GM23338 (cell line): Measurements from ENCODE around the gene RYR2. TPM values are rescaled to one million over a fixed set of nuclear protein-coding genes. Genes with fewer than 3 reads are reported as not detected.
A peak's percentile ranks its signal among the peaks of the same experiment; 100 is the strongest.

ENCODE experiments used
- ATAC-seq: fragments of 200-7000 bp; cut with Tn5 transposase; 3 replicates; pipeline ENCODE4 v1.9.1; 2020
- DNase-seq: peaks from one replicate; pipeline ENCODE4 v3.0.0-alpha.2; 2015; ENCODE audit warnings: low spot score
- H2AFZ ChIP-seq: fragments of 200-600 bp; sonication (generic); 2 replicates; pipeline ENCODE4 v1.8.0; 2016; ENCODE audit warnings: antibody characterized with exemption, mild to moderate bottlenecking, moderate library complexity
- H3F3A ChIP-seq: fragments of 200-600 bp; sonication (generic); replicated peaks from 2 replicates; pipeline ENCODE4 v1.8.0; 2017; ENCODE audit warnings: antibody characterized with exemption, mixed run types, low read depth
- H3K27ac ChIP-seq: fragments of 200-600 bp; sonication (generic); 2 replicates; pipeline ENCODE4 v1.6.1; 2016; ENCODE audit warnings: low read depth
- H3K27me3 ChIP-seq: fragments of 200-600 bp; sonication (generic); 2 replicates; pipeline ENCODE4 v1.8.0; 2016; ENCODE audit warnings: mild to moderate bottlenecking, mixed run types, moderate library complexity; ENCODE audit not compliant: insufficient read depth
- H3K36me3 ChIP-seq: fragments of 200-600 bp; sonication (generic); 2 replicates; pipeline ENCODE4 v1.8.0; 2016; ENCODE audit warnings: mild to moderate bottlenecking; ENCODE audit not compliant: insufficient read depth
- H3K4me1 ChIP-seq: fragments of 200-600 bp; sonication (generic); 2 replicates; pipeline ENCODE4 v1.8.0; 2016; ENCODE audit warnings: mild to moderate bottlenecking, moderate library complexity; ENCODE audit not compliant: insufficient read depth
- H3K4me2 ChIP-seq: fragments of 200-600 bp; sonication (generic); 2 replicates; pipeline ENCODE4 v1.7.1; 2017; ENCODE audit warnings: mixed run types
- H3K4me3 ChIP-seq: fragments of 200-600 bp; sonication (generic); 2 replicates; pipeline ENCODE4 v1.6.1; 2016; ENCODE audit warnings: mixed run types
- H3K79me2 ChIP-seq: fragments of 200-600 bp; sonication (generic); replicated peaks from 2 replicates; pipeline ENCODE4 v1.8.0; 2017; ENCODE audit warnings: mild to moderate bottlenecking; ENCODE audit not compliant: insufficient read depth
- H3K9me2 ChIP-seq: fragments of 200-600 bp; sonication (generic); 2 replicates; pipeline ENCODE4 v1.8.0; 2017; ENCODE audit not compliant: insufficient read depth
- H4K20me1 ChIP-seq: fragments of 200-600 bp; sonication (generic); replicated peaks from 2 replicates; pipeline ENCODE4 v1.8.0; 2017; ENCODE audit warnings: mild to moderate bottlenecking; ENCODE audit not compliant: insufficient read depth
- H3K27ac Mint-ChIP-seq: 2 replicates; pipeline ENCODE4 v1.8.0; 2020; ENCODE audit warnings: inconsistent platforms, mild to moderate bottlenecking, moderate library complexity, mixed read lengths
- H3K27me3 Mint-ChIP-seq: 3 replicates; pipeline ENCODE4 v1.8.0; 2022; ENCODE audit warnings: low read depth, mild to moderate bottlenecking, moderate library complexity, mixed read lengths, inconsistent platforms; ENCODE audit not compliant: insufficient read depth, poor library complexity
- H3K36me3 Mint-ChIP-seq: 3 replicates; pipeline ENCODE4 v1.8.0; 2021; ENCODE audit warnings: low read depth, mild to moderate bottlenecking, inconsistent platforms, moderate library complexity, mixed read lengths
- H3K4me1 Mint-ChIP-seq: 3 replicates; pipeline ENCODE4 v1.8.0; 2020; ENCODE audit warnings: mild to moderate bottlenecking, inconsistent platforms, mixed read lengths
- H3K4me3 Mint-ChIP-seq: 3 replicates; pipeline ENCODE4 v1.8.0; 2021; ENCODE audit warnings: moderate library complexity, mild to moderate bottlenecking, inconsistent platforms, mixed read lengths
- H3K9me3 Mint-ChIP-seq: 3 replicates; pipeline ENCODE4 v1.8.0; 2020; ENCODE audit warnings: moderate library complexity, mild to moderate bottlenecking, inconsistent platforms, mixed read lengths
- EZH2phosphoT487 ChIP-seq: fragments of 200-600 bp; sonication (generic); IDR thresholded peaks from one replicate; pipeline ENCODE4 v1.8.1; 2018; ENCODE audit warnings: antibody characterized with exemption; ENCODE audit not compliant: unreplicated experiment
- JUNB ChIP-seq: IDR thresholded peaks from one replicate; pipeline ENCODE4 v1.6.1; 2016; ENCODE audit warnings: antibody characterized with exemption; ENCODE audit not compliant: unreplicated experiment
- REST ChIP-seq: IDR thresholded peaks from one replicate; pipeline ENCODE4 v1.6.1; 2018; ENCODE audit warnings: antibody characterized with exemption; ENCODE audit not compliant: unreplicated experiment
- STAT1 ChIP-seq: IDR thresholded peaks from one replicate; pipeline ENCODE4 v1.6.1; 2016; ENCODE audit warnings: antibody characterized with exemption; ENCODE audit not compliant: unreplicated experiment
- ZNF114 ChIP-seq: fragments of 250-450 bp; sonication (Bioruptor Pico); IDR thresholded peaks from 2 replicates; pipeline ENCODE4 v1.5.0; 2020; ENCODE audit warnings: mild to moderate bottlenecking, moderate library complexity
- ZNF331 ChIP-seq: fragments of 250-450 bp; sonication (Bioruptor Pico); IDR thresholded peaks from 2 replicates; pipeline ENCODE4 v1.5.0; 2020; ENCODE audit warnings: low read depth, mild to moderate bottlenecking, moderate library complexity
- polyA plus RNA-seq: library from polyadenylated mRNA; unstranded; fragments of >200 nt; fragmentation: Nextera tagmentation; extraction: Ambion mirVana; gene quantifications from 2 replicates; pipeline ENCODE4 v1.2.1, GENCODE V29; 2016
- total RNA-seq: library from RNA; depleted of rRNA; stranded (reverse); fragments of >200 nt; shearing (Covaris generic); gene quantifications from 2 replicates; pipeline ENCODE4 v1.2.3, GENCODE V29; 2014
- TF ChIP-seq, protein P1 (sequence below): fragments of 250-450 bp; sonication (Bioruptor Pico); IDR thresholded peaks from 2 replicates; pipeline ENCODE4 v1.5.0; 2020; ENCODE audit warnings: mild to moderate bottlenecking, moderate library complexity

The RYR2 gene
- total and polyA plus RNA-seq, 2 experiments from 2014 or later, result 8.9 to 10.0 TPM

- TF ChIP-seq, protein P1, sequence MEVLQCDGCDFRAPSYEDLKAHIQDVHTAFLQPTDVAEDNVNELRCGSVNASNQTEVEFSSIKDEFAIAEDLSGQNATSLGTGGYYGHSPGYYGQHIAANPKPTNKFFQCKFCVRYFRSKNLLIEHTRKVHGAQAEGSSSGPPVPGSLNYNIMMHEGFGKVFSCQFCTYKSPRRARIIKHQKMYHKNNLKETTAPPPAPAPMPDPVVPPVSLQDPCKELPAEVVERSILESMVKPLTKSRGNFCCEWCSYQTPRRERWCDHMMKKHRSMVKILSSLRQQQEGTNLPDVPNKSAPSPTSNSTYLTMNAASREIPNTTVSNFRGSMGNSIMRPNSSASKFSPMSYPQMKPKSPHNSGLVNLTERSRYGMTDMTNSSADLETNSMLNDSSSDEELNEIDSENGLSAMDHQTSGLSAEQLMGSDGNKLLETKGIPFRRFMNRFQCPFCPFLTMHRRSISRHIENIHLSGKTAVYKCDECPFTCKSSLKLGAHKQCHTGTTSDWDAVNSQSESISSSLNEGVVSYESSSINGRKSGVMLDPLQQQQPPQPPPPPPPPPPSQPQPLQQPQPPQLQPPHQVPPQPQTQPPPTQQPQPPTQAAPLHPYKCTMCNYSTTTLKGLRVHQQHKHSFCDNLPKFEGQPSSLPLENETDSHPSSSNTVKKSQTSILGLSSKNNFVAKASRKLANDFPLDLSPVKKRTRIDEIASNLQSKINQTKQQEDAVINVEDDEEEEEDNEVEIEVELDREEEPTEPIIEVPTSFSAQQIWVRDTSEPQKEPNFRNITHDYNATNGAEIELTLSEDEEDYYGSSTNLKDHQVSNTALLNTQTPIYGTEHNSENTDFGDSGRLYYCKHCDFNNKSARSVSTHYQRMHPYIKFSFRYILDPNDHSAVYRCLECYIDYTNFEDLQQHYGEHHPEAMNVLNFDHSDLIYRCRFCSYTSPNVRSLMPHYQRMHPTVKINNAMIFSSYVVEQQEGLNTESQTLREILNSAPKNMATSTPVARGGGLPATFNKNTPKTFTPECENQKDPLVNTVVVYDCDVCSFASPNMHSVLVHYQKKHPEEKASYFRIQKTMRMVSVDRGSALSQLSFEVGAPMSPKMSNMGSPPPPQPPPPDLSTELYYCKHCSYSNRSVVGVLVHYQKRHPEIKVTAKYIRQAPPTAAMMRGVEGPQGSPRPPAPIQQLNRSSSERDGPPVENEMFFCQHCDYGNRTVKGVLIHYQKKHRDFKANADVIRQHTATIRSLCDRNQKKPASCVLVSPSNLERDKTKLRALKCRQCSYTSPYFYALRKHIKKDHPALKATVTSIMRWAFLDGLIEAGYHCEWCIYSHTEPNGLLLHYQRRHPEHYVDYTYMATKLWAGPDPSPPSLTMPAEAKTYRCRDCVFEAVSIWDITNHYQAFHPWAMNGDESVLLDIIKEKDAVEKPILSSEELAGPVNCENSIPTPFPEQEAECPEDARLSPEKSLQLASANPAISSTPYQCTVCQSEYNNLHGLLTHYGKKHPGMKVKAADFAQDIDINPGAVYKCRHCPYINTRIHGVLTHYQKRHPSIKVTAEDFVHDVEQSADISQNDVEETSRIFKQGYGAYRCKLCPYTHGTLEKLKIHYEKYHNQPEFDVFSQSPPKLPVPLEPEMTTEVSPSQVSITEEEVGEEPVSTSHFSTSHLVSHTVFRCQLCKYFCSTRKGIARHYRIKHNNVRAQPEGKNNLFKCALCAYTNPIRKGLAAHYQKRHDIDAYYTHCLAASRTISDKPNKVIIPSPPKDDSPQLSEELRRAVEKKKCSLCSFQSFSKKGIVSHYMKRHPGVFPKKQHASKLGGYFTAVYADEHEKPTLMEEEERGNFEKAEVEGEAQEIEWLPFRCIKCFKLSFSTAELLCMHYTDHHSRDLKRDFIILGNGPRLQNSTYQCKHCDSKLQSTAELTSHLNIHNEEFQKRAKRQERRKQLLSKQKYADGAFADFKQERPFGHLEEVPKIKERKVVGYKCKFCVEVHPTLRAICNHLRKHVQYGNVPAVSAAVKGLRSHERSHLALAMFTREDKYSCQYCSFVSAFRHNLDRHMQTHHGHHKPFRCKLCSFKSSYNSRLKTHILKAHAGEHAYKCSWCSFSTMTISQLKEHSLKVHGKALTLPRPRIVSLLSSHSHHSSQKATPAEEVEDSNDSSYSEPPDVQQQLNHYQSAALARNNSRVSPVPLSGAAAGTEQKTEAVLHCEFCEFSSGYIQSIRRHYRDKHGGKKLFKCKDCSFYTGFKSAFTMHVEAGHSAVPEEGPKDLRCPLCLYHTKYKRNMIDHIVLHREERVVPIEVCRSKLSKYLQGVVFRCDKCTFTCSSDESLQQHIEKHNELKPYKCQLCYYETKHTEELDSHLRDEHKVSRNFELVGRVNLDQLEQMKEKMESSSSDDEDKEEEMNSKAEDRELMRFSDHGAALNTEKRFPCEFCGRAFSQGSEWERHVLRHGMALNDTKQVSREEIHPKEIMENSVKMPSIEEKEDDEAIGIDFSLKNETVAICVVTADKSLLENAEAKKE (CRISPR knock-in tag), result no peak
- TF ChIP-seq JUNB (no peak), ZNF114 (no peak), EZH2phosphoT487 (no peak), ZNF331 (CRISPR knock-in tag) (no peak)
These were observed 38.5 kb upstream of the RYR2 start (continued) for GRCh38 chr1:237003516-237003915.

GRCh38 chr1:237004116-237004515 lies 37.9 kb upstream of the RYR2 start, which contains the start of gene MT1HL1:
Gene MT1HL1 (minus strand): TSS chr1:237004441. CDS start chr1:237004372, 69 bp downstream.
- H3K4me2 ChIP-seq, result no peak within 1 kb of the TSS
- peaks cover 11% of the 10 kb centered on the region; the same call in 1 of the 2 replicates for H3K9me2 ChIP-seq
- ATAC-seq (no peak), DNase-seq (no peak)
- no peaks in the 10 kb centered on the region for H4K20me1 ChIP-seq
- H3K79me2 ChIP-seq, result no peaks in the 10 kb centered on the region
- peaks cover 7% of the 10 kb centered on the region for H3K4me1 ChIP-seq
- Mint-ChIP-seq H3K36me3 (no peaks in the 10 kb centered on the region), H3K27ac (no peak within 1 kb of the TSS), H3K4me3 (no peak within 1 kb of the TSS), H3K4me1 (peaks cover 11% of the 10 kb centered on the region), H3K9me3 (no peaks in the 10 kb centered on the region; the same call in 2 of the 3 replicates), H3K27me3 (no peaks in the 10 kb centered on the region)
- no peaks in the 10 kb centered on the region for H3F3A ChIP-seq
- no peak within 1 kb of the TSS for H3K27ac ChIP-seq
- H3K36me3 ChIP-seq, result no peaks in the 10 kb centered on the region
- no peaks in the 10 kb centered on the region for H3K27me3 ChIP-seq
- H2AFZ ChIP-seq, result peak within 1 kb of the TSS; percentile 43; the same call in 1 of the 2 replicates
- no peak within 1 kb of the TSS for H3K4me3 ChIP-seq
- no peak for TF ChIP-seq REST
- no peak for TF ChIP-seq EZH2phosphoT487
- TF ChIP-seq STAT1, result no peak
- TF ChIP-seq ZNF331 (CRISPR knock-in tag), result no peak
